Parathyroid adenoma (tissue), 2 donors: Measurements from ENCODE around the gene FANCI.

Source experiments
- H2AFZ ChIP-seq: fragments of 300-600 bp; sonication (generic); one replicate; pipeline ENCODE4 v1.7.0; 2017; ENCODE audit warnings: antibody characterized with exemption, mild to moderate bottlenecking
- H3K27ac ChIP-seq: fragments of 300-600 bp; sonication (generic); one replicate; pipeline ENCODE4 v1.7.0; 2017
- H3K27me3 ChIP-seq: fragments of 300-600 bp; sonication (generic); one replicate; pipeline ENCODE4 v1.7.0; 2017; ENCODE audit warnings: low read length; ENCODE audit not compliant: control insufficient read depth, insufficient read depth
- H3K36me3 ChIP-seq: fragments of 300-600 bp; sonication (generic); one replicate; pipeline ENCODE4 v1.7.0; 2017; ENCODE audit warnings: low read length; ENCODE audit not compliant: control insufficient read depth, insufficient read depth
- H3K4me1 ChIP-seq: fragments of 300-600 bp; sonication (generic); one replicate; pipeline ENCODE4 v1.7.0; 2017; ENCODE audit warnings: control low read depth
- H3K4me2 ChIP-seq: fragments of 300-600 bp; sonication (generic); one replicate; pipeline ENCODE4 v1.7.0; 2017; ENCODE audit warnings: low read length
- H3K4me3 ChIP-seq: fragments of 300-600 bp; sonication (generic); one replicate; pipeline ENCODE4 v1.7.0; 2017; ENCODE audit warnings: low read depth, low read length
- H3K79me2 ChIP-seq: fragments of 300-600 bp; sonication (generic); one replicate; pipeline ENCODE4 v1.7.0; 2017; ENCODE audit warnings: control low read depth
- H3K9ac ChIP-seq: fragments of 300-600 bp; sonication (generic); one replicate; pipeline ENCODE4 v1.7.0; 2017; ENCODE audit warnings: mild to moderate bottlenecking
- H3K9me3 ChIP-seq: fragments of 300-600 bp; sonication (generic); one replicate; pipeline ENCODE4 v1.7.0; 2017; ENCODE audit warnings: low read length; ENCODE audit not compliant: control insufficient read depth
- CTCF ChIP-seq: fragments of 300-600 bp; sonication (generic); IDR thresholded peaks from one replicate; pipeline ENCODE4 v1.7.0; 2017; ENCODE audit warnings: antibody characterized with exemption, mild to moderate bottlenecking
- donor health status: primary hyperparathyroidism.

Gene FANCI

GRCh38 chr15:89362203-89363101, 118.7 kb downstream of the FANCI start:
- Histone ChIP-seq H3K4me2 (no peak overlapping the region), H3K27ac (no peak overlapping the region), H3K9me3 (no peaks in the 10 kb centered on the region), H2AFZ (no peak overlapping the region), H3K4me1 (no peaks in the 10 kb centered on the region), H3K27me3 (peaks cover 9% of the 10 kb centered on the region), H3K9ac (no peak overlapping the region), H3K36me3 (no peaks in the 10 kb centered on the region), H3K79me2 (no peaks in the 10 kb centered on the region), H3K4me3 (no peak overlapping the region)
- TF ChIP-seq CTCF: no peak

- H3K9ac ChIP-seq: no peak overlapping the region
Observed at GRCh38 chr15:89363133-89363532, 119.4 kb downstream of the FANCI start.

GRCh38 chr15:89363770-89364169, 120.0 kb downstream of the FANCI start:
- Histone ChIP-seq H3K9ac (no peak overlapping the region), H2AFZ (no peak overlapping the region), H3K79me2 (no peaks in the 10 kb centered on the region), H3K27me3 (peaks cover 11% of the 10 kb centered on the region), H3K9me3 (no peaks in the 10 kb centered on the region), H3K36me3 (no peaks in the 10 kb centered on the region), H3K4me3 (no peak overlapping the region), H3K4me1 (no peaks in the 10 kb centered on the region), H3K4me2 (no peak overlapping the region), H3K27ac (no peak overlapping the region)
- no peak for TF ChIP-seq CTCF

More at GRCh38 chr15:89363133-89363532, 119.4 kb downstream of the FANCI start:
- H3K4me1 ChIP-seq: no peaks in the 10 kb centered on the region
- H3K36me3 ChIP-seq: no peaks in the 10 kb centered on the region
- H3K79me2 ChIP-seq: no peaks in the 10 kb centered on the region
- no peak overlapping the region for H2AFZ ChIP-seq
- H3K9me3 ChIP-seq: no peaks in the 10 kb centered on the region
- peaks cover 11% of the 10 kb centered on the region for H3K27me3 ChIP-seq
- H3K27ac ChIP-seq: no peak overlapping the region
- H3K4me3 ChIP-seq: no peak overlapping the region
- TF ChIP-seq CTCF: no peak
- H3K4me2 ChIP-seq: no peak overlapping the region

- no peak for TF ChIP-seq CTCF
- H3K79me2 ChIP-seq: no peaks in the 10 kb centered on the region
- no peak overlapping the region for H3K27ac ChIP-seq
- H3K4me1 ChIP-seq: no peaks in the 10 kb centered on the region
- peaks cover 11% of the 10 kb centered on the region for H3K27me3 ChIP-seq
- no peak overlapping the region for H3K4me3 ChIP-seq
- no peak overlapping the region for H3K4me2 ChIP-seq
- no peak overlapping the region for H2AFZ ChIP-seq
- H3K9ac ChIP-seq: no peak overlapping the region
- H3K9me3 ChIP-seq: no peaks in the 10 kb centered on the region
- H3K36me3 ChIP-seq: no peaks in the 10 kb centered on the region
Observed at GRCh38 chr15:89364341-89364740, 120.6 kb downstream of the FANCI start.
